HG03571 (cell line): ENCODE data around the gene PLCL2.
A peak's percentile ranks its signal among the peaks of the same experiment; 100 is the strongest.

Source experiments
- ATAC-seq: cut with Tn5 transposase; IDR thresholded peaks from one replicate; pipeline ENCODE4 v1.9.1; 2021; ENCODE audit not compliant: unreplicated experiment

PLCL2 gene

GRCh38 chr3:16890597-16891333 lies 6.0 kb downstream of the PLCL2 start:
- ATAC-seq = no peak

- ATAC-seq = no peak
These were observed 9.0 kb downstream of the PLCL2 start for GRCh38 chr3:16893618-16894200.

GRCh38 chr3:16896094-16896627 lies 11.4 kb downstream of the PLCL2 start:
- ATAC-seq = no peak

DNA sequence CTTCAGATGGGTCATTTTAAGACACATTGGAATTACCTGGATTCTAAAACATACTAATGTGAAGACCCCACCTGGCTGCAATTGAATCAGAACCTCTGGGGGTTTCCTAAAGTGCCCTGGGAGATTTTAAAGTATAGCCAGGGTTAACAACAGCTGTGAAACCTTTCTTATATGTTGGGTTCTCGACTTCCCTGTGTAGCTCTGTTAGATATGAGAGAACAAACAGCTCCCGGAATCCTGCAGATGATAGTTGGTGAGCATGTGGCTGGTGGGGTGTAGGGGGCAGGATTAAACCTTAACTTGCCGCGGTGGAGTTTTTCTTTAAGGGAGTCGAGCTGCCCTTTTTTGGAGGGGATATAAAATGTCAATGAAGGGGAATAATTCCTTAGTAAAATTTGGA lies 12.1 kb downstream of the PLCL2 start:
- ATAC-seq = no peak

DNA sequence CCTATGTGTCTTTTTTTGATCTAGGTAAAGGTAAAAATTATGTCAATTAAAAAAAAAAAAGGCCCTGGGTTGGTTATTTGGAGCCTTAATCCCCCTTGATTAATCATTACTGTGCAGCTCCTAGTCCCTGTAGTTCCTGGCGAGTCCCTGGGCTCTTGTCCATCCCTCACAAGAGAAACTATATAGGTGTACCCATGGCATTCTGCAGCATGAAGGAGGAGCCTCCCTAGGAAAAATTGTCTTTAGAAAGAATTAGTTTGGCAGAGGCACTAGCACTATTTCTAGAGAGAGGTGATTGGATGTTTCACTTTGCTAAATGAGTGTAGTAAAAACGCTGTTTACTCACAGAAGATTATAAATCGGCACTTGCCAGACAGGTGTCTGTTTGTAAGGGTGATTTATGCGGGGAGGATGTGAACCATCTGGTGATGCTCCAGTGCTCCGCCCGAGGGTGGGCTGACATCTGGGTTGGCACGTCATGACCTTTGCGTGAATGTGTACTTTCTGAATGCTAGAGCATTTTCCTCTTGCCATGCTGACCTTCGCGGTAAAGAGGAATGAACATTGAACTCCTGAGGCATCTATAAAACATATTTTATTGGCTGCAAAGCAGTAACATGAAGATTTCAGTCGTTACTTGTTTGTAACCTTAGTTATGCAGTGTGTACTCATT lies 12.6 kb downstream of the PLCL2 start:
- ATAC-seq = peak; percentile 57

- ATAC-seq = no peak
These were observed 14.0 kb downstream of the PLCL2 start for GRCh38 chr3:16898595-16899395.

GRCh38 chr3:16899919-16900318 lies 15.2 kb downstream of the PLCL2 start:
- no peak for ATAC-seq

GRCh38 chr3:16900779-16901440 lies 16.2 kb downstream of the PLCL2 start:
- no peak for ATAC-seq

GRCh38 chr3:16904423-16905417 lies 20.0 kb downstream of the PLCL2 start:
- ATAC-seq = no peak

DNA sequence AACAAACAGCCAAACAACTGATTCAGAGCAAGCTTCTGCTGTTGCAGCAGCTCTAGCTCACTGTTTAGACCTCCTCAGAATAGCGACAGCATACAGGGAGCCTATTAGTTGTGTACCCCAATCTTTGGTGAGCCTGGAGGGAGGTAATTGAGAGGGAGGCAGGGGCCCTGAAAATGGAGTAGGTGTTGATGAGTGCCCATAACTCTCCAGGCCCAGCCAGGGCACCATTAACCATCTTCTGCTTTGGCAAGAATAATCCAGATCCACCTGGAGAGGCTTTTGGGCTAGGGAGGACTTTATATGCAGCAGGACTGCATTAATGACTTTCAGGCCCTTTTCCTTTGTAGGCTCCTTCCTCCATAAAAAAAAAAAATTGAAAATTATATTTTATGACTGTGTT lies 20.9 kb downstream of the PLCL2 start:
- ATAC-seq = no peak

DNA sequence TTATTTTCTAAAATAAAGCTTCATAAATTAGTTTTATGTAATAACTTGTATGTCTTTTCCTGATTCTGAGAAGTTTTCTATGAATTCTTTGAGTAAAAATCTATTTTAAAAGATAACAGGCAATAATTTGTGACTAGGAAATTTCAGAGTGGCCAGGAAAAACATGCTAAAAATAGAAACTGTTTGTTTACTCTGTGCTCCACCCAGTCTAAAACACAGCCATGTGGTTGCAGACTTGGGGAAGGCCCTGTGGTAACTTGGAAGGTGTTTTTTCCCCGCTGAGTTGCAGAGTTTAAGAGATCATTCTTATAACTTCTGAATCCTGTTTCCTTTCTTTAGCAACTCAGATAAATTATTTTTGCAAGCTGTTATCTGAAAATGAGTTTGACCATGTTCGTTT lies 21.9 kb downstream of the PLCL2 start:
- ATAC-seq = no peak

- ATAC-seq = no peak
These were observed 22.5 kb downstream of the PLCL2 start for GRCh38 chr3:16907243-16907642.

- no peak for ATAC-seq
These were observed 23.5 kb downstream of the PLCL2 start for GRCh38 chr3:16908016-16908807.

GRCh38 chr3:16908896-16909295 lies 24.1 kb downstream of the PLCL2 start:
- ATAC-seq = no peak

GRCh38 chr3:16909802-16910201 lies 25.0 kb downstream of the PLCL2 start:
- no peak for ATAC-seq

DNA sequence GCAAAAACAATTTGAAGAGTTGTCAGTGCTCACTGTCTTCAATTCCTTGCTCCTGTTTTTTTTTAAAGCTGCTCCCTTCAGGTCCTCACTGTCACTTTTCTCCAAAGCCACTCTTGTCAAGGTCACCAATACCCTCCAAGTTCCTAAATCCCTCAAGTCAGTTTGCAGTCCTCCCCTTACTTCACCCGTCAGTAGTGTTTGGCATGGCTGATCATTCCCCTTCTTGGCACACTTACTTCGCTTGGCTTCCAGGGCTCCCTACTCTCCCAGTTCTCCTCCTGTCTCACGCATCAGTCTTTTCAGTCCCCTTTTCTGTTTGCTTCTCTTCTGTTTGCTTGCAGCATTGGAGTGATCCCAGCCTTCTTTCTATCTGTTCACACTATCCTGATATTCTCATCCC lies 25.5 kb downstream of the PLCL2 start:
- ATAC-seq = no peak

GRCh38 chr3:16911916-16912315 lies 27.2 kb downstream of the PLCL2 start:
- ATAC-seq = no peak

- peak; percentile 93 for ATAC-seq
These were observed 27.9 kb downstream of the PLCL2 start for GRCh38 chr3:16912400-16913263.
